Psoas muscle (tissue), 8 donors: Measurements from ENCODE around the gene INSR. TPM values are rescaled to one million over a fixed set of nuclear protein-coding genes. Genes with fewer than 3 reads are reported as not detected.
A peak's percentile ranks its signal among the peaks of the same experiment; 100 is the strongest.

Source experiments
- ATAC-seq, 4 donors: fragments of 200-7000 bp; cut with Tn5 transposase; one replicate each; pipeline ENCODE4 v1.9.1; 2020; ENCODE audit warnings: moderate library complexity in 3 of 4, mild to moderate bottlenecking in 2 of 4
- DNase-seq, 2 donors: peaks; one replicate each; pipeline ENCODE4 v3.0.0-alpha.2; 2020
- H3K27ac ChIP-seq: fragments of 200-600 bp; one replicate; pipeline ENCODE4 v1.8.0; 2022
- H3K27me3 ChIP-seq, 3 donors: fragments of 200-600 bp in 1 of 3; one replicate each; pipeline versions ENCODE4 v1.6.1 to v1.8.0; 2013 to 2022; ENCODE audit warnings: low read length in 2 of 3, mild to moderate bottlenecking in 2 of 3, moderate library complexity in 1 of 3; ENCODE audit not compliant: insufficient read depth in 3 of 3
- H3K36me3 ChIP-seq, 2 donors: fragments of 200-600 bp in 1 of 2; one replicate each; pipeline versions ENCODE4 v1.6.1 to v1.8.0; 2013 to 2022; ENCODE audit warnings: low read depth in 1 of 2, mild to moderate bottlenecking in 1 of 2, moderate library complexity in 1 of 2; ENCODE audit not compliant: insufficient read depth in 1 of 2
- H3K4me1 ChIP-seq: fragments of 200-600 bp; one replicate; pipeline ENCODE4 v1.8.0; 2022
- H3K4me3 ChIP-seq: fragments of 200-600 bp; one replicate; pipeline ENCODE4 v1.8.0; 2022; ENCODE audit warnings: mild to moderate bottlenecking
- H3K9me3 ChIP-seq: fragments of 200-600 bp; one replicate; pipeline ENCODE4 v1.8.0; 2022
- WGBS, 3 donors: extraction: QIAGEN DNeasy Blood & Tissue Kit; methylation state at CpG; one replicate each; pipeline versions ENCODE4 v1.1.6 to v1.1.7; 2013; 5-methylcytosine and 5-hydroxymethylcytosine counted together
- intact Hi-C, 2 donors: fragments of 100-400 bp; cut with DNase I; formaldehyde crosslinking; loops; one replicate each; pipeline versions ENCODE4 v1.11.0 to v1.14.2; 2022
- polyA plus RNA-seq, 3 donors: library from polyadenylated mRNA; stranded (reverse); fragments of 200-250 nt; gene quantifications; one replicate each; pipeline ENCODE4 v1.2.3, GENCODE V29; 2013
- total RNA-seq, 4 donors: library from RNA; stranded (reverse); fragmentation: NEBNext Ultra II Directional in 2 of 4; extraction: Animal tissue kit (Norgen Biotek cat#: 25700) in 2 of 4; gene quantifications; one replicate each; pipeline versions ENCODE4 v1.2.1 to v1.2.4, GENCODE V29; 2021 to 2023
- TF ChIP-seq, protein P1 (sequence below): fragments of 200-600 bp; IDR thresholded peaks from one replicate; pipeline ENCODE4 v1.8.0; 2022; ENCODE audit warnings: antibody characterized with exemption
- donor health status: healthy with polysubstance abuse.
- donor health status: DM: no; HTN: no; CAD: no; lungs with moderate emphysema.
- donor health status: Bipolar disorder and iron deficiency.
- donor health status: healthy.
- donor health status: DM: yes; HTN: yes; CAD: no.
- donor health status: DM: no; HTN: no; CAD: no.
- donor health status: DM: no; HTN: no; CAD: no.
- donor health status: DM: yes; HTN: yes; CAD: no.

The INSR gene
- total and polyA plus RNA-seq, 7 donors = 3.7 to 95.1 (median 48.5) TPM

DNA sequence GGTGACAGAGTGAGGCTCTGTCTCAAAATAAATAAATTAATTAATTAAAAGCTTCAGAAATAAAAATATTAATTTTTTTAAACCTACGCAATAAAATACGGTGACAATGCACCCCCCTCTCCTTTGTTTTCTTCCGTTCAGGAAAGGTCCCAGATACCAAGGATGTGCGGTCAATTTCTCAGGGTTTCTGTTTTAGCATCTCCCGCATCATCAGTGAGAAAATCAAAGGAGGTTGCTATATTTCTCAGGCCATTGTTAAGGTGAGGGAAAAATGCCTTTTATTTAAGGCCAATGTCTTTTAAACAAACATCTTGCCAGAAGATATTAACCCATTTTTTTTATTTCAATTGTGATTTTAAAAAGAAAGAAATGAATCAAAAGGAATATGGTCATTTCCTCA lies 111.7 kb downstream of the INSR start:
- Histone ChIP-seq H3K27ac (peak overlapping the region; percentile 73), H3K4me3 (no peak overlapping the region), H3K4me1 (peaks cover 37% of the 10 kb centered on the region), H3K36me3 (peaks cover 2 to 7% of the 10 kb centered on the region in 2 donors), H3K9me3 (no peaks in the 10 kb centered on the region), H3K27me3 (no peaks in the 10 kb centered on the region)
- no peak for ATAC-seq
- intact Hi-C loops = no loop called here
- WGBS, 3 donors = 72 to 76% (median 74%) methylated on average over 5 of the region's 5 CpGs
- TF ChIP-seq, protein P1, sequence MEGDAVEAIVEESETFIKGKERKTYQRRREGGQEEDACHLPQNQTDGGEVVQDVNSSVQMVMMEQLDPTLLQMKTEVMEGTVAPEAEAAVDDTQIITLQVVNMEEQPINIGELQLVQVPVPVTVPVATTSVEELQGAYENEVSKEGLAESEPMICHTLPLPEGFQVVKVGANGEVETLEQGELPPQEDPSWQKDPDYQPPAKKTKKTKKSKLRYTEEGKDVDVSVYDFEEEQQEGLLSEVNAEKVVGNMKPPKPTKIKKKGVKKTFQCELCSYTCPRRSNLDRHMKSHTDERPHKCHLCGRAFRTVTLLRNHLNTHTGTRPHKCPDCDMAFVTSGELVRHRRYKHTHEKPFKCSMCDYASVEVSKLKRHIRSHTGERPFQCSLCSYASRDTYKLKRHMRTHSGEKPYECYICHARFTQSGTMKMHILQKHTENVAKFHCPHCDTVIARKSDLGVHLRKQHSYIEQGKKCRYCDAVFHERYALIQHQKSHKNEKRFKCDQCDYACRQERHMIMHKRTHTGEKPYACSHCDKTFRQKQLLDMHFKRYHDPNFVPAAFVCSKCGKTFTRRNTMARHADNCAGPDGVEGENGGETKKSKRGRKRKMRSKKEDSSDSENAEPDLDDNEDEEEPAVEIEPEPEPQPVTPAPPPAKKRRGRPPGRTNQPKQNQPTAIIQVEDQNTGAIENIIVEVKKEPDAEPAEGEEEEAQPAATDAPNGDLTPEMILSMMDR = no peak
- no peak for DNase-seq

DNA sequence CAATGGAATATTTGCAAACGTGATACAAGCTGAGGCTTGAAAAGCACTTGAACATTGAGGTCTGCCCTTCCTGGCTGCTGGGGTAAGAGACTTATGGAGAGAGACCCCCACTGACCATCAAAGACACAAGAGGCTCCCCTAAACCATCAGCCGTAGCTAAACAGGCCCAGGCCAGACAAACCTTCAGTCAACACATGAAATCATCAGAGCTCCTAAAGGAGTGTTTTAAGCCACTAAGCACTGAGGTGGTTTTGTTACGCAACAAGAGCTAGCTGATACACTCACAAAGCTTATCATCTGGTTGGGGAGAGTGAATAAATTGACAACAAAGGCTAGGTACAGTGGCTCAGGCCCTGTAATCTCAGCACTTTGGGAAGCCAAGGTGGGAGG lies 114.3 kb downstream of the INSR start:
- DNase-seq (no peak), ATAC-seq (no peak)
- no peaks in the 10 kb centered on the region for H3K9me3 ChIP-seq
- peaks cover 2 to 7% of the 10 kb centered on the region in 2 donors for H3K36me3 ChIP-seq
- intact Hi-C loops = no loop called here
- TF ChIP-seq, protein P1 = no peak
- H3K27ac ChIP-seq = peak overlapping the region; percentile 81
- no peak overlapping the region for H3K4me3 ChIP-seq
- peaks cover 56% of the 10 kb centered on the region for H3K4me1 ChIP-seq
- no peaks in the 10 kb centered on the region for H3K27me3 ChIP-seq
- WGBS, 3 donors = 60 to 71% (median 69%) methylated on average over 3 of the region's 3 CpGs

DNA sequence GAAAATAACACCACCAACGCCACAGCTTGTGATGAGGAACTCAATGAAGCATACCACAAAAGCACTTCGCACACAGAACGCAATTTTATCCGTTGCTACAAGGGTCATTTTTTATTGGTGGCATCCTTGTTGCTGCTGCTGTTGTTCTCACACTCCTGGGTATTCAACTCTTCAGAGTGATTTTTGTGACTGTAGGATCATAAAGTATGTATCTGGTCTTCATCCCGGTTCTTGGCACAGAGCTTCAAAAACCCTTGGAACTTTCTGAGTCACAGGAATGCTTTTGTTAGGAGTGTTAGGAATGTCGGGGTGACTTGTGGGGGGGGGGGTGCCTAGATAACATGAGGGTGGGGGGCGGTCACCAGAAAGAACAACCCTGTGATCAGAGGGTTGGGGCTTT lies 116.3 kb downstream of the INSR start:
- H3K9me3 ChIP-seq = no peaks in the 10 kb centered on the region
- TF ChIP-seq, protein P1 = no peak
- H3K4me1 ChIP-seq = peaks cover 49% of the 10 kb centered on the region
- intact Hi-C loops = no loop called here
- H3K36me3 ChIP-seq = peaks cover 2 to 16% of the 10 kb centered on the region in 2 donors
- peak overlapping the region; percentile 81 for H3K27ac ChIP-seq
- 66 to 76% (median 71%) methylated on average over 7 of the region's 7 CpGs for WGBS, 3 donors
- no peak overlapping the region for H3K4me3 ChIP-seq
- no peaks in the 10 kb centered on the region for H3K27me3 ChIP-seq
- DNase-seq = no peak
- no peak for ATAC-seq

DNA sequence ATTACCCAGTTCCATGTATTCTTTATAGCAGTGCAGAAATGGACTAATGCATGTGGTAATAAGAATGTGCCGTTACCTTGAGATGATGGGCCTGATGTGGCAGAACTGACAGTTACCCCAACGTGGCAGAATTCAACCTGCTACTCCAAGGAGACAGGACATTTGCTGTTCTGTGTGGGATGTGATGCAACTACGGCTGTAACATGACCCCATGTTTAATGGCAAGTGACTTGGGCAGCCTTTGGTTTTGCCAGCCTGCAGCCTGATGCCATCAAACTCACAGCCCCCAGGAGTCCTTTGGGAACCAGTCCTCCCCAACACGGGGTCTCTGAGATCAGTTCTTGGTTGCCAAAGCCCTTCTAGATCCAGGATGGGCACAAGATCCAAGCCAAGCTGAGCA lies 117.4 kb downstream of the INSR start:
- H3K27ac ChIP-seq = peak overlapping the region; percentile 81

More for the DNA sequence above, 117.4 kb downstream of the INSR start:
- peaks cover 40% of the 10 kb centered on the region for H3K4me1 ChIP-seq
- 39 to 64% (median 42%) methylated on average over 4 of the region's 4 CpGs for WGBS, 3 donors
- no peaks in the 10 kb centered on the region for H3K27me3 ChIP-seq
- DNase-seq (no peak), ATAC-seq (peak; percentile 71 to 75 (median 74))
- H3K4me3 ChIP-seq = no peak overlapping the region
- H3K36me3 ChIP-seq = peaks cover 2 to 27% of the 10 kb centered on the region in 2 donors
- intact Hi-C loops = no loop called here
- no peaks in the 10 kb centered on the region for H3K9me3 ChIP-seq
- TF ChIP-seq, protein P1 = no peak
